GM21367 (cell line): Measurements from ENCODE around the gene MBD5.

Experiments used
- ATAC-seq: cut with Tn5 transposase; IDR thresholded peaks from one replicate; pipeline ENCODE4 v1.9.1; 2021; ENCODE audit not compliant: unreplicated experiment

Gene MBD5

DNA sequence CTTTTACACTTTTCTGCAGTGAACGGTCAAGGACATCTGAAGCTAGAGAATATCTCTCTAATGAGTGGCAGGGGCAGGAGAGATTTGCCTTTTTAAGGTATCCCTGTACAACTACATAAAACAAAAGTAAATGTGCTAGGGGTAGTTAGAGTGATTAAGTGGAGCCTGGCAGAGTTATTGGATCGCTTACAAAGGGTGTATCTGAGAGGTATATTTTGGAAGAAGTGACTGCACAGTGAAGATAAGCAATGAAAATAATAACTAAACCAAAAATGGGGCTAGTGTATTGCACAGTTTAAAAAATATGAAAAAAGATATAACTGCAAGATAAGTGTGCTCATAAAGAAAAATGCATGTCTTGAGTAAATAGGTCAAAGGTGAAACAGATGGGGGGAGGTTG lies 430.2 kb downstream of the MBD5 start:
- ATAC-seq: no peak

DNA sequence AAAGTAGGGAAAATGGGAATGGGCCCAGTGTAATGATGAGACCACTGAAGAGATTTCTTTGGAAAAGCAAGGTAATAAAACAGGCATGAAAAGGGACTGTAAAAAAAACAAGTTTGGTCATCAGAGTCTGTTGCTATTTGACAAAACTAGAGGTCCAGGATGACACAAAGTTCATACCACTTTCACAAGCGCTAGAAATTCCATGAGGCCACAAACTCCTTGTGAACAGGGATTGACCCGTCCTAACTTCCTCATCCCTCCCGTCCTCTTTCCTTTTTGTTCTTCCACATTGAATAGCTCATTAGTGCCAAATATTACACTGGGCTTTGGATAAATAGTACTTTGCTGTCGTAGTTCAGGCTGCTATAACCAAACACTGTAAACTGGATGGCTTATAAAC lies 434.9 kb downstream of the MBD5 start:
- no peak for ATAC-seq

DNA sequence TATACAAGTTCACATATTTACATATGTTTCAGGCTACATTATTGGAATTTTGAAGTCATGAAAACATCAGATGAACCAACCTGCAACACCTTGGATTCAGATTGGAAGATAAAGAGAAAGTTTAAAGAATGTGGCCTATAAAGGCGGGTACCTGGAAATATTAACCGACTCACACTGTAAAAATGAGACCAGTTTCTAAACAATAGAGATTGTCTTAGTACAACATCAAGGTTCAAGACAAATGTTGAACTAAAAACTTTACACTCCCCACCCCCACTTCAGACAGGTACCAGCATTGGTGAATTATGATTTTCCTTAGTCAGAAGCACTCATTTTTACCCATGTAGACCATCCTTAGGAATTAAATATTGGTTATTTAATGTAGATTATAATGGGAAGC lies 437.3 kb downstream of the MBD5 start:
- ATAC-seq: no peak

DNA sequence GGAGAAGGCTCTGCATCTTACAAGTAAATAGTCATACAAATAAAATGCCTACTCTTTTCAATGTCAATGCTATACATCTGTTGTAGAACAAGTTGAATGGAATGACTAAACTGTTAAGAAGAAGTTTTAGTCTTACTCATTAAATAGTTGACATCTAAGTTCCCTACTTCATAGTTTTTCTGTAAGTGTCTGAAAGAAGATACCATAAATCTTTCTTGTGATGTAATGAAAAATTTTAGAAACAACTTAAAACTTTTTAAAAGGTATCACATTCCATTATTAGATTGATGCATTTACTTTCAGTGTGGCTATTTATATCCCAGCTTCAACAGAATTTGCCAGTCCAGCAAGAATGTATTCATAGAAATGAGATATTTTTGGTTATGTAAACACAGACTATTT lies 438.5 kb downstream of the MBD5 start:
- no peak for ATAC-seq

DNA sequence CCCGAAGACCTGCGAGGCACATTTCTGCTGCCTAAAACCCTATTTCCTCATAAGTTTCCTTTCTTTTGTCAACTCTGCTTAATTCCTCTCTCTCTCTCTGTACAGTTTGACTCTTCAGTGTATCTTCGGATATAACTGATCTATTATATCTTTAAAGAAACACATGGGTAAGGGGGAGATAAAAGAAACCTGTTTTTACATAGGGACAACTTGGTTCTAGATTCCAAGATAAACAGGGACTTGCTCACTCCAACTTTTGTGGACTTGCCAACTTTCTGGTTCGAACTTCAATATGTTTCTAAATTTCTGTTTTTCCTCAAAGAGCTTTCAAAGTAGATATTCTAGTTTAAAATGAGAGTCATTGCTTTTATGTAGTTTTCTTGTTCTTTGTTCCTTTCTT lies 441.0 kb downstream of the MBD5 start:
- no peak for ATAC-seq

DNA sequence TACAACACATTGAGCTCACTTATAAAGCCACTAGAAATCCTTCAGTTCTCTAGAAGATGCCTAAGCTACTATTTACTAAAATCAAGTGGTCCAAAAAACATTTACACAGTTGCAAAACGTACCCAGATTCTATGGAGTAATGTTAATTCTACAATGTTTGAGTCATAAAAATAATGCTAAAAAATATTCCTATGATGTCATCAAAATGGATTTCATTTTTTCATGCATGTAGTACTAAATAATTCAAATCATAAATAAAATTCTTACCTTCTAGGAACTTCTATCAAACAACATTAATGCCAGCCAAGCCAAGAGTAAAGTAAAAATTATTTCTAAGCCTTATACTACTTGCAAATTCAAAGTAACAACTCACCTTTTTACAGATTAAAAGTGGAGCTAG lies 454.7 kb downstream of the MBD5 start:
- no peak for ATAC-seq

DNA sequence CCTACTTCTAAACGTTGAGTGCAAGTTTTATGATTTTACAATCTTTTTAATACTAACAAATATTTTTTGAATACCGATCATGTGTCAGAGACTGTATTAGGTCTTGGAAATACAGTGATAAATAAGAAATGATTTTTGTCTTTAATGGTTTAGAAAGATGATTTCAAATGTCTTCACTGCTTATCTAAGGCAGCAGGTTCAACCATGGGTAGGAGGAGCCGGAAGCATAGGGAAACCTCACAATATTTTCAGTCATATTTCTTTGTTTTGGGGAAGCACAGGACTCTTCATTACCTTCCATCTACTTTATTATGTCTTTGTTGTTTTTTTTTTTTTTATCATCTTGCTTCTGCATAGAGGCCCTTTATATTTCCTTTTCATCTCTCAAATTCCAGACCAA lies 458.5 kb downstream of the MBD5 start:
- ATAC-seq: no peak

DNA sequence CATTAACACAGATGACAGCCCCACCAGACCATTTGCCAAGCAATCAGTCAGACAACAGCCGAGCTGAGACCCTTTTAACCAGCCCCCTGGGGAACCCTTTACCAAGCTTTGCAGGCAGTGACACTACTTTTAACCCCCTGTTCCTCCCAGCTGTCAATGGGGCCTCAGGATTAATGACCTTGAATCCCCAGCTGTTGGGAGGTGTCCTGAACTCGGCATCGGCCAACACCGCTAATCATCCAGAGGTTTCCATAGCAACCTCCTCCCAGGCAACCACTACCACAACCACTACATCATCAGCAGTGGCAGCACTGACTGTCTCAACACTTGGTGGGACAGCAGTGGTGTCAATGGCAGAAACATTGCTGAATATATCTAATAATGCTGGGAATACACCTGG lies 462.8 kb downstream of the MBD5 start:
- ATAC-seq: no peak

DNA sequence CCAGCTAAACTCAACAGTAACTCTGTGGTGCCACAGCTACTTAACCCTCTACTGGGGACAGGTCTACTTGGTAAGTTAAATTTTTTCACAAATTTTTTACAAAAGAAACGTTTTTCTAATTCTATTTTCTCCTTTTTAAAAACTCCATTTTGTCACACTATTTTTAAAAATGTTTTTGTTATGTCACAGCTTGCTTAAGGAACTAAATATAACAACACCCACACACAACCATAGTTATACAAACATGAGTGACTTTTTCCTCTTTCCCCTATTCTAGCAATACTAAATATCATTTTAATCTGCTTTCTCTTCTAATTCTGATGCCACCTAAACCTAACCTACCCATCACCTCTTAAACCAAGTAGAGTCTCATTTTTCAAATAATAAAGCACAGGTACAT lies 463.2 kb downstream of the MBD5 start:
- no peak for ATAC-seq

DNA sequence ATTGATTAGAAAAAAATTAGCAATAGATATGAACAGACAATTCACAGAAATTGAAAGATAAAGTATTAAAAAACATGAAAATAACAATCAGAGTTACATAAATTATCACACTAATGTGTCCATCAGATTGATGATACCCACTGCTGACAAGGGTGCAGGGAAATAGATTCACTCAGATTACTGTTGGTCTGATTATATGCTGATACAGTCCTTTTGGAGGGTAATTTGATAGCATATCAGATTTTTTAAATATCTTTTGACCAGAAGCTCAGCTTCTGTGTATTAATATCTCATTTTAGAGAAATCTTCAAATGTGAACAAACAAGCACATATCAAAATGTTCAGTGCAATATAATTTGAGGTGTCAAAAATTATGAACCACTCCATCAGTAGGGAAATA lies 465.8 kb downstream of the MBD5 start:
- ATAC-seq: no peak

DNA sequence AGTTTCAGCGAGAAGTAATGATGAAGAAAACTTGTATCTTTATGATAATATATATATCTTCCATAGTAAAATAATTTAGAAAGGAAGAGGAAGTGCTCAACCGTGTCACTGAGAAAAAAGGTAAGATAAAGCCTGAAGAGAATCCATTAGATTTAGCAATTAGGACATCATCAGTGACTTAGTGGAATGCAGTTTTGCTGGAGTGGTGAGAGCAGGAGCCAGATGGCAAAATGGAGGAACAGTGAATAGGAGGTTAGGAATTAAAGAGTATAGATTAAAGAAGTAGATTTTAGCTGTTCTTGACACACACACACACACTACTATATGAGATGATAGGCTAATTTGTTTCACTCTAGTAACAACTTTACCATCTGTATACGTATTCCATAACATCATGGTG lies 466.5 kb downstream of the MBD5 start:
- no peak for ATAC-seq

DNA sequence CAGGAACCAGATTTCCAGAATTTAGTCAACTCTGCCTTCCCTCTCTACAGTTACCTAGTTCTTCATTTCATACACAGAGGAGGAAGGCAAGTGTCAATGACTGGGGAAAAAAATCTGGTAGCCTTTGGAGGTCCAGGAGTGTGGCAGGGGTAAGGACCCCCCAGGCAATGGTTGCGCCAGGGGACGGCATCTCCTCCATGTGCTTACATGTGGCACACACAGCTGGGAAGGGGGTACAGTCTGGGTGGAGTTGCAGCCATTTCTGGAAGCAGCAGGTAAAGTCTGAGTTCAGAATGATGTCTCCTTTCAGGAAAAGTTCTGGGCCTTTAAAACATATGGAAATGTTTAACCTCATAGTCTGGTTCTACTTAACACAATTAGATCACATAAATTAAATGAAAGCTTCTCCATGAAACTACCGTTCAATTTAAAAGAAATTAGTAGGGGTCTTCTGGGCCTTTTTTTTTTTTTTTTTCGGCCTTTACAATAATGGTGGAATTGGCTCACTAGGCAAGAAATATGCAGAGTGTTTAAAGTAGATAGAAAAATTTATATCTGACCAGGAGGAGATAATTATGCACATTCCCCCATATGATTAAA lies 470.0 kb downstream of the MBD5 start:
- ATAC-seq: no peak

DNA sequence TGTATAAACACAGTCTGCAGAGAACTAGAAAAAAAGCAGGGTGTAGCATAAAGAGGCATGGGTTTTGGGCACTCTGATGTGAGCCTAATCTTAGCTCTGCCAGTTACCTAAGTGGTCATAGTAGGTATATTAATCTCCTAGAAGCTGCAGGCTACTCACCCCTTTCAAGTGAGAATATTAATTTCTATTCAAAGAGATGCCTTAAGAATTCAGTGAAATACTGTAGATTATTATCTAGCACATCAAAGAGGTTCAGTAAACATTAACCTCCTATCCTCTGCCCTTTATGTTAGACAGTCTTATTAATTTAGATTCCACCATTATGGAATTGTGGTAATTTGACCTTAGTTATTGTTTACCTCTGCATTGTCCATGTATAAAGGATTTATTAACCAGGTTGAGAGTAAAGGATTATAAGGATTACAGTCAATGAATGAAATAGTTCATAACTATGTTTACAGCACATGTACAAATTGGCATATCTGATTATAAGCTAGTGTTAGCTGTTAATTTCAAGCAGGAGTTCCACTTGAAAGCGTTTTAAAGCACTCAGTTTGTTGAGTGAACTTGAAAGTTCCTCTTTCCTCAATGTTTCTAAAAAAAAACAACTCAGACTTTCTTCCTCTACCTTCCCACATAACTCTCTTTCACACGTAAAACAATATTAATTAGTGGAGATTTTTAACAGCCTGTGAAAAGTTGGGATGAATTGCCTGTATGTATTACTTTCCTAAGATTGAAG lies 473.1 kb downstream of the MBD5 start:
- peak; percentile 50 for ATAC-seq

DNA sequence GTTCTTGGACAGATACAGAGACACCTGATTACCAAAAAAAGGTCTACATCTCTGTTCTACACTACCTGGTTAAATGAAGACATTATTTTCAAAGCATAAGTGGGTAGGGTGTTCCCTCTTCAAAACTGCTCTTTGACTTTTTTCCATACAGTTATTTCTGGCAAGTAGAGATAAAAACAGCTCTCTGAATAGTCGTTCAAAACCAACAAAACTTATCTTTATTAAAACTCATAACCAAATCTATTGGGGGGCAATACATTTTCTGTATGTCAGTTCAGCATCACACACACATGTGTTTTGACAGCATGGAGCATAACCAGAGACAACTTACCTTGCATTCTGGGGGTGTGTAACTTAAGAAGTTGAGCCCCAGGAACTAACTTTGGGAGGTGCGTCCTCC lies 474.7 kb downstream of the MBD5 start:
- ATAC-seq: no peak

DNA sequence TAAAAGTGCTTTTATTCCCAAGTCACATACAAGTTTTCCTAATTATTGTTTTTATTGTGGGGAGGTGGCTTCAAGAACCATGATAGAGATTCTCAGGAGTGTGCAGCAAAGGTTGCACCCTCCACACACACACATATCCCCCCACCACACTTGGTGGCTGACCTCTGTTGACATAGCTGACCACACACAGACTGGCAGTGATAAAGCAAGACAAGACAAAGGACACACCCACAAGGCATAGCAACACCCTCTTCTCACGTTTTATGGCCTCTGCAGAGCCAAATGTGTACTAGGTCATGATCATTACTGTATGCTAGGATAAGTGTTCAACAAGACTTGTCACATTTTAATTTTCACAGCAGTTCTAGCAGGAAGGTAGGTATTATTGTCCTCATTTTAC lies 480.7 kb downstream of the MBD5 start:
- no peak for ATAC-seq

DNA sequence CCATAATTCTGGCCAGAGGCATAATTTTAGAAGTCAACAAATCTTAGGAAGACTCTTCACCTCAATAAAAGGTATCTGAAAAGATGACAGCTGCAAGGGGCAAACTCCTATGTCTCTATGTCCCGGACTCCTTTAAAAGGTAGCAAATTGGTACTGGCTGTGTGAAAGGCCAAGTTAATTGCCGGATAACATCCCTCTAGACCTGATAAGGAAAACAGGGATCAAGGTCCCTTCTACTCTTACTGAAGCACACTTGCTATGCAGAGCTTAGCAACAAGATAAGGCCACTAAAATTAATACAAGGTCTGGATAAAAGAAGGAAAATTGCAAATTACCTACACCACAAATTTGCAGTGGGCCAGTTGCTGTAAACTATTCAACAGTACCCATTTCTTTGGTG lies 482.6 kb downstream of the MBD5 start:
- ATAC-seq: no peak

DNA sequence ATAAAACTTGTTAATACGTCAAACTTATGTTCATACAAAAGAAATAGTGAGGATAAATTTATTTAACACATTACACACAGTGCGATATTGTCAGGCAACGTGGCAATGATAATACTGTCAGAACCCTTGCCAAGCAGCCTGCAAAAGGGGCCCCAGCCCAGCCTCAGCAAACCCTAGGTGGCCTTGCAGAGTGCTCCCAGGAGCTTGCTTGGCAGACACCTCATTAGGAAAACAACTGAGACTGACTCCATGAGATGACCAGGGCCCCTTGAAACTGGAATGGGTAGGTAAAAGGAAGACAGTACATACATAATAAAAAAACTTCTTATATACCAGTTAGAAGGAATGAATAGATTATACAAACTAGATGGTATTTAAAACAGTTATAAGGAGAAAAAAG lies 487.1 kb downstream of the MBD5 start:
- ATAC-seq: no peak

DNA sequence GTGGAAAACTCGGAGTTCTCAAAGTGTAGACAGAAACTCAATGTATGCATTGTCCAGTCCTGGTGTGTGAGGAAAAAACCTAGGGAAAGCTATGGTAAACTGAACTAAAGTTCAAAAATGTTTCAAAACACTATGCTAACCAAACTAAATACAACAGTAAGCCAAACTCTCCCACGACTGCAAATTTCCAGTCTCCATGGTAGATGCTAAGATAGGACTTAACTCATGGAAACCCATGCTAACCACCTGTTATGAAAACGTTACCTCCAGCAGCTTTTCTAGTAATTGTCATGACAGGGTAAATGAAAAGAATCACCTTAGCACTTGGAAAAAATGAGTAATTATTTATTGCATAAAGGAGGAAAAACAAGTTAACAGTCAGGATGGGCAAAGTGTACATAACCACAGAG lies 488.0 kb downstream of the MBD5 start:
- no peak for ATAC-seq

DNA sequence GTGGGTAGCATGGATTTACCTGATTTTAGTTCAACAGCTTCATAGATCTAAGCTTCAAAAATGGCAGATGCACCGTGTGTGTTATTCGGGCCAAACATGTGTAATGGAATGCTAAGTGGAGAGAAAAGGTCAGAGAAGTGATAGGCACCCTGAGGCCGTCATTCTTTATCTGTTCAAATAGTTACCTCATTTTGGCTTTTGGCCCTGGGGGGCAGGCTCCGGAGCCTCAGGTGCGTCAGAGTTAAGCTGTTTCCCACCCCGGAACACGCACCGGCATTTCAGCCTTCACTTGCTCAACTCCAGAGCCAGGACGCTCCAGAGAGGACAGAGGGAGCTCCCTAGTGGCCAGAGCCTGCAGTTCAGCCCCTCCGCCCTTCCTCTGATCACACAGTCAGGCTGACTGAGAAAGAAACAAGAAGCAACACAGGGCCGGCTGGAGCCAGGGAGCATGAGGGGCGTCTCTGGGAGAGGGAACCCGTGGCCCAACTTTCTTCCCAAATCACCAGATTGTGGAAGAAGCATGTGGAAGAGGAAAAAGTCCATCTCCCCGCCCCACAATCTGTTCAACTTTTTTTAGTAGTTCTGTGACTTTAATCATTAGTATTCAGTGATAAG lies 488.5 kb downstream of the MBD5 start:
- peak; percentile 100 for ATAC-seq

DNA sequence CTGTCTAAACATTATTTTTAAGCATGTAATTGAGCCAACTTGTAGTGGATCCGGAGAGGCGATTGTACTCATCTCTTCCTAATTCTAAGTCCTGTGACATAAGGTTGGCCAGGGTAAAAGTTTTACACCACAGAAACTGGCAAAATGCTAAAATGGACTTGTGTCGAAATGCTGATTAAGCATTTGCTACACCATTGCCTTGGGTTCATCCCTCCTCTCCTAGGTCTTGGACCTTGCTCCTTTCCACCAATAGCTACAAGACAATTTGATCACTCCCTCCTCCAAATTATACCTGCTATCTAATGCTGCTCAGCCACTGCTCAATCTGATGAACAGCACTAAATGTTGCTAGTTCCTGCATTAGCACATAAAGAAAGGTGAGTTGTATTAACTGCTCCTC lies 491.0 kb downstream of the MBD5 start:
- ATAC-seq: no peak

DNA sequence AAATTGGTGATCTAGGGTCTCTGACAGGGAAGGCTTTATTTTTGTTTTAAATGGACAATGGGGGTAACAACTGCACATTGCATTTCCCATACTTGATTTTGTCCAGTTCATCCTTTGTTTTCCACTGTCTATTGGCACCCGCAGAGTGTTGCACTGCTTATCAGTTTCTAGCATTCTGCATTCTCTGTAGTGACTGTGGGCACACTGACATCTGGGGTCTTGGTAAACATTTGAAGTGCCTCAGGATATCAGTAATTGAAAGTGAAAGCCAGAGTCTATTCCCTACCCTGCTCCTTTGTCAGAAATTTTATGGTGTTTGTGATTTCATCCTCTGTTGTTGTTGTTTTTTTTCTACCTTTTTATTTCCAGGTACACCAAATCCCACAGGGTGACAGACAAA lies 491.6 kb downstream of the MBD5 start:
- ATAC-seq: no peak

DNA sequence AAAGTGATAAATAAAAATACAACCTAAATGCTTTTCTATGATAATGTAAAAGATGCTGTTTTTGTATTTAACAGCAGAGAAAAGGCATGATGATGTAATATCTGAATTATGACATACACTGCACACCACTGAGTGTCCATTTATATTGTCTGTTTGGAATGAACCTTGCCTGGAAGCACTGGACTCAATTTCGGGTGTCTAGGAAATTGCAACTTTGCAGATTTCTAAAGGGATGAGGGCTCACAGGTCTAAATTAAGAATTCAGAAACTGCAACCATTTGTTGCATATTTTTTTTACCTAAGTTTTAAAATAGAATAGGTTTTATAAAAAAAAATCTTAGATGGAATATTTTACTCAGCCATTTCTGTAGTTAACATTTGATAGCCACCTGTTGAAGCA lies 492.5 kb downstream of the MBD5 start:
- no peak for ATAC-seq

DNA sequence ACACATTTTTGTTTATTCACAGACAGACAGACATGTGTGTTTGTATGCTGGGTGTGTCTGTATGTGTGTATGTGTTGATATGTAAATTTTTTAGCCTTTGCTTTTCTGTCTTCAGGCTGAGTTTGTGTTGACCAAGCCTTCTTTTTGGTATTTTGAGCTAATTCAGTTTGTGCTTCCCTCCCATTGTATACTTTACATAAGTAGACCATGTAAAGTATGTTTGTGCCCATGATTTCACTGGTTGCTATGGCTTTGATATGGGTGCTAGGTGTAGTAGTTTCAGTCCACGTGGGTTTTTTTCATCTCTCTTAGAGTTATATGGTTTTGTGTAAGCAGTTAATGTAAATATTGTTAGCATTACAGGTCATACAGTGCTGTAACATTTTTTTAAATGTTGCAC lies 494.2 kb downstream of the MBD5 start:
- ATAC-seq: no peak
